Tibial artery (tissue), 4 donors: ENCODE results near the gene UBE2D2.

Experiments used
- DNase-seq, 2 donors: peaks; one replicate each; pipeline ENCODE4 v3.0.0-alpha.2; 2019
- H3K27ac ChIP-seq, 2 donors: fragments of 200-600 bp; sonication (generic) in 1 of 2; 1 replicate in 1 of 2; 2 replicates in 1 of 2; pipeline ENCODE4 v1.5.1; 2018 to 2019; ENCODE audit warnings: mild to moderate bottlenecking in 1 of 2
- H3K27me3 ChIP-seq, 2 donors: fragments of 200-600 bp; sonication (generic) in 1 of 2; one replicate each; pipeline versions ENCODE4 v1.5.1 to v1.6.0; 2016 to 2019
- H3K36me3 ChIP-seq, 3 donors: fragments of 200-600 bp; sonication (generic) in 2 of 3; one replicate each; pipeline ENCODE4 v1.5.1; 2016 to 2019; ENCODE audit warnings: mild to moderate bottlenecking in 2 of 3
- H3K4me1 ChIP-seq, 4 donors: fragments of 200-600 bp; sonication (generic) in 2 of 4; 1 replicate in 3 of 4; 2 replicates in 1 of 4; pipeline ENCODE4 v1.5.1; 2016 to 2019
- H3K4me3 ChIP-seq, 2 donors: fragments of 200-600 bp; sonication (generic) in 1 of 2; 1 replicate in 1 of 2; 2 replicates in 1 of 2; pipeline ENCODE4 v1.5.1; 2018 to 2019; ENCODE audit warnings: mild to moderate bottlenecking in 2 of 2
- H3K9me3 ChIP-seq, 3 donors: fragments of 200-600 bp; sonication (generic) in 1 of 3; one replicate each; pipeline ENCODE4 v1.5.1; 2016 to 2019
- CTCF ChIP-seq, 2 experiments: fragments of 200-600 bp in 1 of 2; fragments of 450-650 bp in 1 of 2; IDR thresholded peaks; one replicate each; pipeline ENCODE4 v1.5.1; 2017 to 2019; ENCODE audit warnings: antibody characterized with exemption in 2 of 2, mild to moderate bottlenecking in 1 of 2, moderate library complexity in 1 of 2
- intact Hi-C: fragments of 100-400 bp; cut with DNase I; formaldehyde crosslinking; loops from one replicate; pipeline ENCODE4 v1.15.0; 2023; ENCODE audit warnings: low total_unique reads

The UBE2D2 gene

GRCh38 chr5:139666551-139666950 lies 105.4 kb downstream of the UBE2D2 start:
- Histone ChIP-seq H3K9me3 (no peaks in the 10 kb centered on the region), H3K36me3 (no peaks in the 10 kb centered on the region), H3K27ac (peak overlapping the region; percentile 88 to 94), H3K27me3 (no peaks in the 10 kb centered on the region), H3K4me1 (peaks cover 4 to 99% (median 88%) of the 10 kb centered on the region in 4 donors), H3K4me3 (no peak overlapping the region)
- TF ChIP-seq CTCF (IDR thresholded peaks at IDR 0.05), result no peak
- no peak for DNase-seq
- intact Hi-C loops, result no loop called here

- peaks cover 4 to 99% (median 89%) of the 10 kb centered on the region in 4 donors for H3K4me1 ChIP-seq
- peak overlapping the region in 1 of 2 donors; percentile 57 for H3K4me3 ChIP-seq
- no peak for TF ChIP-seq CTCF (IDR thresholded peaks at IDR 0.05)
- no peaks in the 10 kb centered on the region for H3K36me3 ChIP-seq
- H3K27ac ChIP-seq, result peak overlapping the region; percentile 88 to 94
- intact Hi-C loops, result no loop called here
- no peaks in the 10 kb centered on the region for H3K27me3 ChIP-seq
- H3K9me3 ChIP-seq, result no peaks in the 10 kb centered on the region
- no peak for DNase-seq
These were observed 106.0 kb downstream of the UBE2D2 start for GRCh38 chr5:139667001-139667729.

- intact Hi-C loops, result no loop called here
- Histone ChIP-seq H3K27me3 (no peaks in the 10 kb centered on the region), H3K4me3 (peak overlapping the region; percentile 48 to 57), H3K4me1 (peaks cover 4 to 99% (median 91%) of the 10 kb centered on the region in 4 donors), H3K27ac (peak overlapping the region; percentile 88 to 94), H3K9me3 (no peaks in the 10 kb centered on the region), H3K36me3 (no peaks in the 10 kb centered on the region)
- no peak for TF ChIP-seq CTCF (IDR thresholded peaks at IDR 0.05)
- DNase-seq, result no peak
These were observed 106.6 kb downstream of the UBE2D2 start for GRCh38 chr5:139667730-139668063.

- intact Hi-C loops, result no loop called here
- Histone ChIP-seq H3K4me3 (peak overlapping the region; percentile 48 to 57), H3K27me3 (no peaks in the 10 kb centered on the region), H3K4me1 (peaks cover 4 to 99% (median 92%) of the 10 kb centered on the region in 4 donors), H3K9me3 (no peaks in the 10 kb centered on the region), H3K27ac (peak overlapping the region; percentile 88 to 94), H3K36me3 (no peaks in the 10 kb centered on the region)
- TF ChIP-seq CTCF (IDR thresholded peaks at IDR 0.05), result no peak
- no peak for DNase-seq
These were observed 107.1 kb downstream of the UBE2D2 start for GRCh38 chr5:139668064-139668880.

GRCh38 chr5:139668924-139669661 lies 108.0 kb downstream of the UBE2D2 start:
- Histone ChIP-seq H3K4me1 (peaks cover 4 to 99% (median 92%) of the 10 kb centered on the region in 4 donors), H3K27ac (peak overlapping the region; percentile 88 to 94), H3K9me3 (no peaks in the 10 kb centered on the region), H3K4me3 (peak overlapping the region; percentile 48 to 57), H3K27me3 (no peaks in the 10 kb centered on the region), H3K36me3 (no peaks in the 10 kb centered on the region)
- DNase-seq, result no peak
- TF ChIP-seq CTCF (IDR thresholded peaks at IDR 0.05), result no peak
- intact Hi-C loops, result no loop called here
